Measurements from ENCODE around the gene ZFAND5.

ZFAND5 gene

GRCh38 chr9:72332351-72332750, 32.7 kb downstream of the ZFAND5 start:
- DNase-seq, result no peak
- H3K4me1 Mint-ChIP-seq, result peaks cover 18% of the 10 kb centered on the region
- no peak overlapping the region for H3K27ac Mint-ChIP-seq
- TF ChIP-seq CTCF (IDR thresholded peaks at IDR 0.05), result no peak
- no peaks in the 10 kb centered on the region for H3K9me3 Mint-ChIP-seq
- peaks cover 7% of the 10 kb centered on the region for H3K27me3 Mint-ChIP-seq (ENCODE audit: low read depth, poor library complexity)
- H3K36me3 Mint-ChIP-seq (ENCODE audit: low read depth), result no peaks in the 10 kb centered on the region
- H3K4me3 Mint-ChIP-seq, result no peak overlapping the region

GRCh38 chr9:72327631-72328030, 37.4 kb downstream of the ZFAND5 start:
- Mint-ChIP-seq H3K4me3 (no peak overlapping the region), H3K9me3 (peaks cover 12% of the 10 kb centered on the region), H3K27me3 (ENCODE audit: low read depth, poor library complexity) (no peaks in the 10 kb centered on the region), H3K27ac (no peak overlapping the region), H3K4me1 (peaks cover 5% of the 10 kb centered on the region), H3K36me3 (ENCODE audit: low read depth) (no peaks in the 10 kb centered on the region)
- DNase-seq, result no peak
- TF ChIP-seq CTCF (IDR thresholded peaks at IDR 0.05), result no peak

GRCh38 chr9:72326641-72327040, 38.4 kb downstream of the ZFAND5 start:
- Mint-ChIP-seq H3K4me3 (no peak overlapping the region), H3K27me3 (ENCODE audit: low read depth, poor library complexity) (peaks cover 3% of the 10 kb centered on the region), H3K4me1 (no peaks in the 10 kb centered on the region), H3K36me3 (ENCODE audit: low read depth) (no peaks in the 10 kb centered on the region), H3K9me3 (peaks cover 22% of the 10 kb centered on the region), H3K27ac (no peak overlapping the region)
- no peak for TF ChIP-seq CTCF (IDR thresholded peaks at IDR 0.05)
- DNase-seq, result no peak

- Mint-ChIP-seq H3K27me3 (ENCODE audit: low read depth, poor library complexity) (peaks cover 3% of the 10 kb centered on the region), H3K9me3 (peaks cover 24% of the 10 kb centered on the region)
Observed at GRCh38 chr9:72324974-72325373, 40.0 kb downstream of the ZFAND5 start.

GRCh38 chr9:72322678-72323077, 42.3 kb downstream of the ZFAND5 start:
- TF ChIP-seq CTCF (IDR thresholded peaks at IDR 0.05), result no peak
- H3K4me3 Mint-ChIP-seq, result no peak overlapping the region
- peaks cover 24% of the 10 kb centered on the region for H3K9me3 Mint-ChIP-seq
- H3K4me1 Mint-ChIP-seq, result no peaks in the 10 kb centered on the region
- H3K36me3 Mint-ChIP-seq (ENCODE audit: low read depth), result no peaks in the 10 kb centered on the region
- peaks cover 3% of the 10 kb centered on the region for H3K27me3 Mint-ChIP-seq (ENCODE audit: low read depth, poor library complexity)
- no peak overlapping the region for H3K27ac Mint-ChIP-seq
- no peak for DNase-seq

More at GRCh38 chr9:72324974-72325373, 40.0 kb downstream of the ZFAND5 start:
- no peaks in the 10 kb centered on the region for H3K4me1 Mint-ChIP-seq
- no peak overlapping the region for H3K27ac Mint-ChIP-seq
- H3K4me3 Mint-ChIP-seq, result no peak overlapping the region
- DNase-seq, result no peak
- TF ChIP-seq CTCF (IDR thresholded peaks at IDR 0.05), result no peak
- H3K36me3 Mint-ChIP-seq (ENCODE audit: low read depth), result no peaks in the 10 kb centered on the region

- Mint-ChIP-seq H3K4me1 (no peaks in the 10 kb centered on the region), H3K36me3 (ENCODE audit: low read depth) (no peaks in the 10 kb centered on the region), H3K4me3 (no peak overlapping the region), H3K27me3 (ENCODE audit: low read depth, poor library complexity) (peaks cover 3% of the 10 kb centered on the region), H3K9me3 (peaks cover 24% of the 10 kb centered on the region), H3K27ac (no peak overlapping the region)
- no peak for DNase-seq
- no peak for TF ChIP-seq CTCF (IDR thresholded peaks at IDR 0.05)
Observed at GRCh38 chr9:72322259-72322658, 42.7 kb downstream of the ZFAND5 start.

Data from nephron progenitor cell (in vitro differentiated cells).